SK-N-SH (cell line): ENCODE measurements around the gene TPPP. TPM values are rescaled to one million over a fixed set of nuclear protein-coding genes. Genes with fewer than 3 reads are reported as not detected.

Experiments used
- CTCF ChIA-PET: fragments of 300-600, 350-600 bp; formaldehyde crosslinking; extraction: SDS; loops from one replicate; lab custom pipeline; 2021; lab: Yijun Ruan, JAX
- POLR2A ChIA-PET: fragments of 350-600 bp; sonication (Branson Sonifier 250); formaldehyde crosslinking; extraction: SDS; loops from one replicate; lab custom pipeline; 2020; ENCODE audit warnings: antibody characterized with exemption, inconsistent platforms; lab: Yijun Ruan, JAX
- DNase-seq: peaks from one replicate; pipeline ENCODE4 v3.0.0; 2012
- H2AFZ ChIP-seq: fragments of 200-600 bp; sonication (generic); 2 replicates; pipeline ENCODE4 v1.8.1; 2016; ENCODE audit warnings: antibody characterized with exemption, mild to moderate bottlenecking, low read depth
- H3F3A ChIP-seq: fragments of 200-600 bp; sonication (generic); replicated peaks from 2 replicates; pipeline ENCODE3; 2016; ENCODE audit warnings: antibody characterized with exemption, mild to moderate bottlenecking; ENCODE audit not compliant: insufficient read depth
- H3K27ac ChIP-seq, 2 experiments: fragments of 200-500 bp in 1 of 2; fragments of 200-600 bp in 1 of 2; sonication (Bioruptor generic) in 1 of 2; sonication (generic), shearing (Covaris generic) in 1 of 2; 2 replicates each; pipeline versions ENCODE4 v1.5.1 to v1.6.1; 2014 to 2016; ENCODE audit warnings: low read depth in 2 of 2, inconsistent platforms in 1 of 2, low read length in 1 of 2, mild to moderate bottlenecking in 1 of 2, mixed read lengths in 1 of 2
- H3K27me3 ChIP-seq: fragments of 200-600 bp; sonication (generic), shearing (Covaris generic); 2 replicates; pipeline ENCODE4 v1.6.1; 2016; ENCODE audit warnings: mixed run types; ENCODE audit not compliant: insufficient read depth
- H3K36me3 ChIP-seq, 2 experiments: fragments of 200-500 bp in 1 of 2; fragments of 200-600 bp in 1 of 2; sonication (Bioruptor generic) in 1 of 2; sonication (generic) in 1 of 2; replicated peaks in 1 of 2; 2 replicates each; pipeline versions ENCODE3 to v1.5.1; 2014 to 2016; ENCODE audit warnings: low read length in 1 of 2, mild to moderate bottlenecking in 1 of 2; ENCODE audit not compliant: insufficient read depth in 2 of 2, control insufficient read depth in 1 of 2
- H3K4me1 ChIP-seq, 2 experiments: fragments of 200-500 bp in 1 of 2; fragments of 200-600 bp in 1 of 2; sonication (Bioruptor generic) in 1 of 2; sonication (generic), shearing (Covaris generic) in 1 of 2; 2 replicates each; pipeline versions ENCODE4 v1.5.1 to v1.6.1; 2014 to 2016; ENCODE audit warnings: low read depth in 1 of 2, low read length in 1 of 2, mixed run types in 1 of 2; ENCODE audit not compliant: insufficient read depth in 2 of 2, control insufficient read depth in 1 of 2
- H3K4me2 ChIP-seq: fragments of 200-600 bp; sonication (generic), shearing (Covaris generic); 2 replicates; pipeline ENCODE4 v1.6.1; 2017; ENCODE audit warnings: mixed run types
- H3K4me3 ChIP-seq, 2 experiments: fragments of 200-500 bp in 1 of 2; fragments of 200-600 bp in 1 of 2; sonication (Bioruptor generic) in 1 of 2; sonication (generic), shearing (Covaris generic) in 1 of 2; 2 replicates each; pipeline versions ENCODE4 v1.5.1 to v1.8.1; 2014 to 2016; ENCODE audit warnings: low read depth in 2 of 2, inconsistent platforms in 1 of 2, low read length in 1 of 2, mild to moderate bottlenecking in 1 of 2, mixed read lengths in 1 of 2, moderate library complexity in 1 of 2
- H3K79me2 ChIP-seq: fragments of 200-600 bp; sonication (generic); 2 replicates; pipeline ENCODE4 v1.8.1; 2017; ENCODE audit warnings: mild to moderate bottlenecking; ENCODE audit not compliant: insufficient read depth
- H3K9ac ChIP-seq: fragments of 200-600 bp; sonication (generic); 2 replicates; pipeline ENCODE4 v1.6.1; 2017; ENCODE audit warnings: mixed run types
- H3K9me2 ChIP-seq: fragments of 200-600 bp; sonication (generic); 2 replicates; pipeline ENCODE4 v1.6.1; 2017; ENCODE audit warnings: mixed run types
- H3K9me3 ChIP-seq: fragments of 200-600 bp; sonication (generic); 2 replicates; pipeline ENCODE4 v1.6.1; 2017; ENCODE audit warnings: mixed run types, mild to moderate bottlenecking, moderate library complexity
- H4K20me1 ChIP-seq: fragments of 200-600 bp; sonication (generic); 2 replicates; pipeline ENCODE4 v1.6.1; 2017; ENCODE audit warnings: mild to moderate bottlenecking, mixed run types; ENCODE audit not compliant: insufficient read depth
- ELF1 ChIP-seq: IDR thresholded peaks from 2 replicates; pipeline ENCODE4 v1.4.0; 2012
- EP300 ChIP-seq, 2 experiments: IDR thresholded peaks; 2 replicates each; pipeline versions ENCODE4 v1.4.0 to v1.6.1; 2012; ENCODE audit warnings: borderline replicate concordance in 1 of 2, low read depth in 1 of 2, low read length in 1 of 2
- EZH2phosphoT487 ChIP-seq: fragments of 200-600 bp; sonication (generic); IDR thresholded peaks from 2 replicates; pipeline ENCODE4 v1.6.1; 2017; ENCODE audit warnings: low read depth, mixed run types, mild to moderate bottlenecking, antibody characterized with exemption, moderate library complexity, borderline replicate concordance
- GATA2 ChIP-seq: sonication (generic); formaldehyde crosslinking; IDR thresholded peaks from 2 replicates; pipeline ENCODE4 v1.5.0; 2020; ENCODE audit warnings: mild to moderate bottlenecking, missing genetic modification reagents
- JUND ChIP-seq: IDR thresholded peaks from 2 replicates; pipeline ENCODE4 v1.4.0; 2012
- NFIC ChIP-seq: IDR thresholded peaks from 2 replicates; pipeline ENCODE4 v1.4.0; 2012; ENCODE audit warnings: borderline replicate concordance
- PBX3 ChIP-seq: IDR thresholded peaks from 2 replicates; pipeline ENCODE4; 2012
- RAD21 ChIP-seq: IDR thresholded peaks from 2 replicates; pipeline ENCODE4 v1.6.1; 2012; ENCODE audit warnings: mild to moderate bottlenecking, low read length
- RFX5 ChIP-seq: IDR thresholded peaks from 2 replicates; pipeline ENCODE4 v1.6.1; 2012; ENCODE audit warnings: mild to moderate bottlenecking, improper control_type of control experiment, low read length
- TCF12 ChIP-seq: IDR thresholded peaks from 2 replicates; pipeline ENCODE4 v1.4.0; 2012
- TEAD4 ChIP-seq: IDR thresholded peaks from 2 replicates; pipeline ENCODE4 v1.4.0; 2012; ENCODE audit warnings: mild to moderate bottlenecking, borderline replicate concordance; ENCODE audit not compliant: insufficient read depth
- USF1 ChIP-seq: IDR thresholded peaks from 2 replicates; pipeline ENCODE4 v1.4.0; 2012; ENCODE audit warnings: low read depth, borderline replicate concordance
- USF2 ChIP-seq: fragments of 150-350 bp; IDR thresholded peaks from 2 replicates; pipeline ENCODE4 v1.6.1; 2017; ENCODE audit warnings: antibody characterized with exemption, low read length, low read depth, borderline replicate concordance
- YY1 ChIP-seq: IDR thresholded peaks from 2 replicates; pipeline ENCODE4 v1.4.0; 2012; ENCODE audit warnings: low read depth, mild to moderate bottlenecking
- ZBTB33 ChIP-seq: IDR thresholded peaks from 2 replicates; pipeline ENCODE4 v1.4.0; 2012; ENCODE audit warnings: low read depth, borderline replicate concordance
- WGBS: methylation state at CpG from one replicate; pipeline ENCODE4 v1.1.6; 2017; ENCODE audit warnings: low lambda C conversion rate; 5-methylcytosine and 5-hydroxymethylcytosine counted together
- polyA plus RNA-seq, 3 experiments: library from polyadenylated mRNA; depleted of rRNA; stranded (reverse); fragments of >200 nt; gene quantifications; 2 replicates each; pipeline ENCODE4 v1.2.3, GENCODE V29; 2012

TPPP gene
- polyA plus RNA-seq, 1 of the 3 experiments (the other 2 are of a cell fraction): 0.05 TPM

- Histone ChIP-seq H2AFZ (no peak overlapping the region), H3F3A (no peaks in the 10 kb centered on the region), H4K20me1 (no peaks in the 10 kb centered on the region), H3K4me3 (no peak overlapping the region), H3K9me3 (no peaks in the 10 kb centered on the region), H3K4me1 (no peaks in the 10 kb centered on the region), H3K9me2 (no peaks in the 10 kb centered on the region), H3K4me2 (no peak overlapping the region), H3K9ac (no peak overlapping the region), H3K79me2 (no peaks in the 10 kb centered on the region), H3K27ac (no peak overlapping the region), H3K36me3 (peaks cover 10 to 13% of the 10 kb centered on the region in 2 experiments), H3K27me3 (no peaks in the 10 kb centered on the region)
- ChIA-PET CTCF (no interaction called here), POLR2A (no interaction called here)
- TF ChIP-seq USF2 (no peak), NFIC (no peak), ZBTB33 (no peak), TEAD4 (no peak), USF1 (no peak), PBX3 (no peak), GATA2 (CRISPR knock-in tag) (no peak), TCF12 (no peak), YY1 (no peak), RFX5 (no peak), RAD21 (no peak), ELF1 (no peak), EP300 (IDR thresholded peaks at IDR 0.05; ENCODE audit: borderline replicate concordance in 1 of 2, low read depth in 1 of 2, low read length in 1 of 2) (no peak), EZH2phosphoT487 (no peak), JUND (no peak)
- WGBS: 95% methylated on average over 11 of the region's 16 CpGs
- no peak for DNase-seq
These were observed 33.5 kb downstream of the TPPP start for GRCh38 chr5:659496-660263.
